NCI-H146 treated with DMSO at 0.1 percent for 48 hours (cell line): ENCODE measurements around the gene TPD52L2.
"Not testable (repeated sequence)": the region's sequence is repeated elsewhere in the genome, so short reads cannot be mapped to it uniquely, and the experiment has no call there.

Experiments used
- DNase-seq: peaks from one replicate; lab custom pipeline; 2025; ENCODE audit not compliant: unreplicated experiment; lab: John Stamatoyannopoulos, UW

Gene TPD52L2

DNA sequence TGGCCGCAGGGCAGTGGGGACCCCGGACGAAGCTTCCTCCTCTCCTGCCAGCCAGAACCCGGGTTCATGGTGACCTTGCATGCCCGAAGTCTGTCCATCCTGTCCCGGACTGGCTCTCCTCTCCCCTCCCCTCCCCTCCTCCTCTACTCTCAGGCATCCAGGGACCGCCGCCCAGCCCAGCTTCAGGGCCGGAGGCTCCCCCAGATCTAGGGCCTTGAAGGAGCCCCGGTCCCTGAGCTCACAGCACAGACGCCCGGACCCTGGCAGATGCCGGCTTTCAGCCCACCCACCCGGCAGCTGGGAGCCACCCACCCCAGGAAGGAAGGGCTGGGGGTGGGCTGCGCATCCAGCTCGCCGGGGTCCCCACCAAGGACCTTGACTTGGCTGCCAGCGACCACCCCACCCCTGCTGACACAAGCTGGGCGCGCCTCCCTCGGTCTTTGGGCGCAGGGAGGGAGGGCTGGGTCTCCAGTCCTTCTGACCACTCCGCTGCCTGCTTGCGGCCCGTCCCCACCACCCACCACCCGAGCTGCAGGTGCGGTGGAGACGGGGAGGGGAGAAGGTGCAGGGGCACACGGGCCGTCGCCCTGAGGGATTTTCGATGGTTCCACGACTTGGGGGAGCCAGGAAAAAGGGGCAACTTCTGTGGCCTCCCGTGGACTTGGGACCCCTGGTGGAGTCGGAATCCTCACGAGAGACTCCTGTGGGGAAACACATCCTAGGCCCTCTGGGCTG is 9.5 kb upstream of the TPD52L2 start:
- DNase-seq, result no peak

DNA sequence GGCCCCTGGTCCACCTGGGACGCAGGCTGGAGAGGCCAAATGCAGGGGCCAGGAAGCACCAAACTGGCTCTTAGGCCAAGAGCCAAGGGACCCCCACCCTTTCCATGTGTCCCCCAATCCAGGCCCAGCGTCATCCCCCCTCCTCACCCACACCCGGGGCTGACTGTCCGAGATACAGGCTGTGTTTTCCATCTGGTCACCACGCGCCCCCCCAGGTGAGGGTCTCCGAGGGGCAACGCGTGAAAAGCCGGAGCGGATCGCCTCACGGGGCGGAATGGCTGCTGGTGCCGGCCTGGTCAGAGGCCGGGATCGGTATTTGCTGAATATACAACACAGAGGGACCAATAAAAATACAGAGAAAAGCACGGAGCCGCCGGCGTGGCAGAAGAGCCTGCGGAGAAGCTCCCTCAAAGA is 9.0 kb upstream of the TPD52L2 start:
- no peak for DNase-seq

DNA sequence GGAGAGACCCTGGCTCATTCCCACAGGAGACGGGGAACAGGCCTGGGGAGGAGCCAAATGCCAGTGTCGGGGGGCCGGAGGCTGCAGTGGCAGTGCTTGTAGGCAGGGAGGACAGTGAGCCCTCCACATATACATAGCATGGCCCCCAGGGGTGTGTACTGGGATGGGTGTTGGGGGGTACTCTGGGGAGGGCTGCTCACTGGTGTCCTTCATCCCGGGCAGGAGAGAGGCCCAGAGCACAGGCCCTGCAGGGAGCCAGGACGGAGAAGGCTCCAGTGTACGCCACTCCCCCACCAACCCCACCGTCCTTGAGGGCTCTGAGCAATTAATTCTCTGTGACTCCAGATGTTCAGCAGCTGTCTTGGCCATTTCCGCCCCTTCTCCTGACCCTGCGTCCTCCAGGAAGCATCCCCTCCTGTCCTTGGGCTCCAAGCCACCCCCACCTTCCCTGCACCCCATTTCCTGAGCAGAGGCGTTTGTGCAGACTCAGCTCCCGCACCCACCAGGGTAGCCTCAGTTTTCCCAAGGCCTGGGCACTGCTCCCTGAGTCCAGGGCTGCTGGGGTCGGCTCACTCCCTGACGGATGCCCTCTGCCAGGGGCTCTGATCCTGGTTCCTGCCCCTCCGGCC is 7.2 kb upstream of the TPD52L2 start:
- DNase-seq, result no peak

DNA sequence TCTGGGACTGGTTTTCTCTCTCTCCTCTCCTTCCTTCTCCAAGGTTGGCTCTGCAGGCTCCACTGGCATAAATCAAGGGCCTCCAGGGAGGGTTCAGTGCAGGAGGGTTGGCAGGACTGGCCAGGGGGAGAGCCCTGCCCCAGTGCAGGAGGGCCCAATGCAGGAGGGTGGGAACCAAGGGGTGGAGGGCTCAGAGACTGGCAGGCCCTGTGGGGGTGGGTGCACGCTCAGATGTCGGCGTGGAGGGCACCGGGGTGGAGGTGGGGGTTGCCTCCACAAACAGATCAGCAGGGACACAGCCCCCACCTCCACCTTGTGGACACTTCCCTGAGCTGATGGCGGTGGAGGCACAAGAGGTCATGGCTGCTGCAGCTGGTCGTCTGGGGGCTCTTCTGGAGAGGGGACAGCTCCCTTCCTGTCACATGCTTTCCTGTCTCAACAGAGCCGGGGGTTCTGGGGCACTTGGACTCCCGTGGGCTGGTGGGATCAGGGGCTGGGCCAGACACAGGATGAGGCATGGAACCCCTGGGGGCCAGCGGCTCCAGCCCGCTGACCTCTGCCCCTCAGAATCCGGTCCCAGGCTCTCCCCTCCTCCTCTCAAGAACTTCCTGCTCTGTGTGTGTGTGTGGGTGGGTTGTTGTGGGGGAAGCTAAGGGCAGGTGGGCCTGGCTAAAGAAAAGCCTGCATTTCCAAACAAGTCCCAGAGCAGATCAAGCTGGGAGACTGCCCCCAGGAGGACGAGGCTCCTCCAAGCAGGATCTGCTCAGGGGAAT is 6.5 kb upstream of the TPD52L2 start:
- no peak for DNase-seq

DNA sequence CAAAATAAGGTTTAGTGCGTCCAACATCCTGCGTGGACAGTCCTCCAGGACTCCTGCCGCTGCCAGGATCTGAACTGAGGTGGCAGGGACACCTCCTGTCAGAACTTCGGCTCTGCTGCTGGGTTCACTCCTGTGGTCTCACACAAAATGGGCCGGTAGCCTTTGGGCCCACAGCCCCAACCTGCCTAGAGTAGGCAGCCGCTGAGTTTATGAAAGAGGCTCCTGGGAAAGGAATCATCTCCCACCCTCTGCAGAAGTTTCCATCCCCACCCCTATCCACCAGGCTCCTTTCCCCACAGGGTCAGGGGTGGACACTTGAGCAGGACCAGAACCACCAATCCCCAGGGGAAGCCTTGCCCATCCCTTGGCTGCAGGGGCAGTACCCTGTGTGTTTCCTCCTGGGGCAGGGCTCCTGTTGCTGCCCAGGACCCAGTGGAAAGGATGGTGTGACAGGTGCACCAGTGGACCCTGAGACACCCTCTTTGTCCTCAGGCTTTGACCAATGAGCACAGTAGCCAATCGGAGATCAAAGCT is 5.8 kb upstream of the TPD52L2 start:
- DNase-seq, result no peak

DNA sequence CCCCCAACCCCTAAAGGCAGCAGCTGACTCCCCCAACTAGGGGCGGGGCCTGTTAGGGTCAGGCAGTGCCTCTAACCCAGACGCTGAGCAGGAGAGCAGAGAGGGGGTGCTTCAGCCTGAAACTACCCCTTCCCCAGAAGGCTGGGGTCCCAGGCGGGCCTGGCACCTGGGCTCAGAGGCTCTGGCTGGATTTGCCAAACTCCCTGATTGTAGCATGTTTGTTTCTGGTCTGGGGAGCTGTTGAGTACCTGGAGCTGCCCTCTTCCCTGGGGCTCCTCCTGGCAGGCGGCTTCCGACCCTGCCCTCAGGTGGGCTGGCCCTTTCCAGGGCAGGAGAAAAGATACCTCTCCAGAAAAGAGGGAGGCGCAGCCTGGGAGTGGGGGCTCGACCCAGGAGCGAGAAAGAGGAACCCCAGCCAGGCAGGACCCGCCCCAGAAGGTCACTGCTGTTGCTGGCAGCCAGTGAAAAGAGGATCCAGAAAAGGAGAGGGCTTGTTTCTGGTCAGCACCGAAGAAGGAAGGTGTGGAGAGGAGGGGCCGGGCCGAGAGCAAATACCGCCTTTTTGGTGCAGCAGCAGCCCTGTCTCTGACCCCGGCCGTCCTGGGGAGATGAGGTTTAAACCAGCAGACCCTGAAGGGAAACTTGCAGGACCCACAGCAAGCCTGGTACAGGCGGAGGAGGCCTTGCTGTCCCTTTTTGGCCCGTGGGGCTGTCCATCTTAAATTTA is 4.6 kb upstream of the TPD52L2 start:
- no peak for DNase-seq

DNA sequence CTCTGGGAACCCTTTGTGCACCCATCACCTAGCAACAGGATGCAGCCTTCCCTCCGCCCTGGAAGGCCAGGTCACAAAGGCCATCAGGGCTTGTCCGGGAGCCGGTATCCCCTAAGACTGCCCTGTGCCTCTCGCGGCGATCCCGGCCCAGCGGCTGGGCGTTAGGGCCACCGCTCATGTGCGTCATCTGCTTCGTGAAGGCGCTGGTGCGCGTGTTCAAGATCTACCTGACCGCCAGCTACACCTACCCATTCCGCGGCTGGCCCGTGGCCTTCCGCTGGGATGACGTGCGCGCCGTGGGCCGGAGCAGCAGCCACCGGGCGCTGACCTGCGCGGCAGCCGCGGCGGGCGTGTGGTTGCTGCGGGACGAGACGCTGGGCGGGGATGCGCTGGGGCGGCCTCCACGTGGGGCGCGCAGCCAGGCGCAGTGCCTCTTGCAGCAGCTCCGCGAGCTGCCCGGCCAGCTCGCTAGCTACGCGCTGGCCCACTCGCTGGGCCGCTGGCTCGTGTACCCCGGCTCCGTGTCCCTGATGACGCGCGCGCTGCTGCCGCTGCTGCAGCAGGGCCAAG is 3.6 kb upstream of the TPD52L2 start, which contains the start of gene ABHD16B:
ABHD16B (plus strand) TSS at position 134 of the 570 bp plus-strand sequence; CDS start at position 177, 43 bp downstream.
- no peak for DNase-seq

DNA sequence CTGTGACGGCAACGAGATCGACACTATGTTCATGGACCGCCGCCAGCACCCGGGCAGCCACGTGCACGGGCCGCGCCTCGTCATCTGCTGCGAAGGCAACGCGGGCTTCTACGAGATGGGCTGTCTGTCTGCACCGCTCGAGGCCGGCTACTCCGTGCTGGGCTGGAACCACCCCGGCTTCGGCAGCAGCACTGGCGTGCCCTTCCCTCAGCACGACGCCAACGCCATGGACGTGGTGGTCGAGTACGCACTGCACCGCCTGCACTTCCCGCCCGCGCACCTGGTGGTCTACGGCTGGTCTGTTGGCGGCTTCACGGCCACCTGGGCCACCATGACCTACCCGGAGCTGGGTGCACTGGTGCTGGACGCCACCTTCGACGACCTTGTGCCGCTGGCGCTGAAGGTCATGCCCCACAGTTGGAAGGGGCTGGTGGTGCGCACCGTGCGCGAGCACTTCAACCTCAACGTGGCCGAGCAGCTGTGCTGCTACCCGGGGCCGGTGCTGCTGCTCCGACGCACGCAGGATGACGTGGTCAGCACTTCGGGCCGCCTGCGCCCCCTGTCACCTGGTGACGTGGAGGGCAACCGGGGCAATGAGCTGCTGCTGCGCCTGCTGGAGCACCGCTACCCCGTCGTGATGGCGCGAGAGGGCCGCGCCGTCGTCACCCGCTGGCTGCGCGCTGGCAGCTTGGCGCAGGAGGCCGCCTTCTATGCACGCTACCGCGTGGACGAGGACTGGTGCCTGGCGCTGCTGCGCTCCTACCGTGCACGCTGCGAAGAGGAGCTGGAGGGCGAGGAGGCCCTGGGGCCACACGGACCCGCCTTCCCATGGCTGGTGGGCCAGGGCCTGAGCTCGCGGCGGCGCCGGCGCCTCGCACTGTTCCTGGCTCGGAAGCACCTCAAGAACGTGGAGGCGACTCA is 2.8 kb upstream of the TPD52L2 start:
- DNase-seq, result no peak

DNA sequence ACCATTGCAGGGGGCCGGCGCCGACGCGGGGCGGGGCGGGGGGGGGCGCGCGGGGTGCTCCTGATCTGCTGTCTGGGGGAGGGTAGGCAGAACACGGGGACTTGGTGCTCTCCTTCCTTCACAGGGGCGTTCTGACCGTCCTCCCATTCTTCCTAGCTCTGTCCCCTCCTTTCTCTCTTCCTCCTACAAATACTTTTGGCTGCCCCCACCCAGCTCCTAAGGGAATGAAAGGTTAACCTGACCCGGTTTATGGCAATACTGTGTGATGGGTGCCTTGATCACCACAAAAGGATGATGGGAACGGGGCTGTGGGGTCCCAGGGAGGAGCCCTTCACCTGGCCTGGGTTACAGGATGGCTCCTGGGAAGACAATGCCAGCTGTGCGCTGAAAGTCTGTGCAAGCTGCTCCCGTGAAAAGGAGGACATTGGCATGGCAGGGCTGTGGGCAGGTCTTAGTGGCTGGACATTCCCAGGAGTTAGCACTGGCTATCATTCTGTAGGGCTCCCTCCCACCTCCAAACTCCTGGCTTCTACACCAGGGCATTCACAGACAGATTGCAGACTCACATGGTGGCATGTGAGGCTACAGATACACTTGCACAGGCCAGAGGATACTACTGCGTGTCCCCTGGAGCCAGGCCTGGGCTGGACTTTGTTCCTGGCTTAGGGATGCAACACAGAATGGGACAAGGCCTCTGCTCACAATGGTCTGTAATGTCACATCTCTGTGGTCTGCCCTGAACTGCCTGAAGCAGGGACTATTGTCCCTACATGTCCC is 1.9 kb upstream of the TPD52L2 start:
- DNase-seq, result no peak

DNA sequence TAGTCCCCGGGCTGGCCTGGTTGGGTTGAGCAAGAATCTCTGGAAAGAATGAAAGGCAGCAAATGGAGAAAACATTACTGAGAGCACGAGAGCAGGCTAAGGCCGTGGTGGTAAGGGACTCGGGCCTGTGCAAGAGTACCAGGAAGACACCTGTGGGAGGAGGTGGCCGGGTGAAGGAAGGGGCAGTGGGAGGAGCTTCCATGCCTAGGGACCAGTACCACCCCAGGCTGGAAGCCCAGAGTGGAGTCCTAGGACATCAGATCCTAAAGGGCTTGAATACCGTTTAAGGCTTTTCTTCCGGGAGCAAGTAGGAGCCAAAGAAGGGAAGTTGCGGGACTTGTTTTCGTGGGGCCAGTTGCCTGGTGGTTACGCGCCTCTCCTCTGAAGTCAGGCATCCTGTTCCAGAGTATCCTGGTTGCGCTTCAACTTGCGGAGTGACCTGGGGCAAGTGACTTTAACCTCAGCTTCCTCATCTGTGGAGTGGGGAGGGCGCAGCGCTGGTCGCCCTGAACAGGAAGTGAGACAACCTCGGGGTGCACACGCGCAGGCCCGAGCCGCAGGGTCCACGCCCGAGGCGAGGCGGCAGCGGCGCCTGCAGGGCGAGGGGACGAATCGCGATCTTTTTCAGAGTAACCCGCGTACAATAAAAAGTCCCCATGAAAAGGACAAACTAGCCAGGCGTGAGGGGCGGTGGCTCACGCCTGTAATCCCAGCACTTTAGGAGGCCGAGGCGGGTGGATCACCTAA is 1.1 kb upstream of the TPD52L2 start:
- peak; percentile 40 for DNase-seq

DNA sequence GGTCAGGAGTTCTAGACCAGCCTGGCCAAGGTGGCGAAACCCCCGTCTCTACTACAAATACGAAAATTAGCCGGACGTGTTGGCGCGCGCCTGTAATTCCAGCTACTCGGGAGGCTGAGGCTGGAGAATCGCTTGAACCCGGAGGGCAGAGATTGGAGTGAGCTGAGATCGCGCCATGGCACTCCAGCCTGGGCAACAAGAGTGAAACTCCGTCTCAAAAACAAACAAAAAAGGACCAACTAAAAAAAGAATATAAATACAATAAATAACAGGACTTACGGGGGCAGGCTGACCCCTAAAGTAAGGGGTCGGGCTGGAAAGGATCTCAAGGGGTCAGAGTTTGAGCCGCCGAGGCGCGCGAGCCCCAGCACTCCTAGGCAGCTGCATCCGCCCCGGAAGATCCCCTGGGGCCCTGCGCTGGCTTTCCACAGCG is 509 bp upstream of the TPD52L2 start:
- no peak for DNase-seq

DNA sequence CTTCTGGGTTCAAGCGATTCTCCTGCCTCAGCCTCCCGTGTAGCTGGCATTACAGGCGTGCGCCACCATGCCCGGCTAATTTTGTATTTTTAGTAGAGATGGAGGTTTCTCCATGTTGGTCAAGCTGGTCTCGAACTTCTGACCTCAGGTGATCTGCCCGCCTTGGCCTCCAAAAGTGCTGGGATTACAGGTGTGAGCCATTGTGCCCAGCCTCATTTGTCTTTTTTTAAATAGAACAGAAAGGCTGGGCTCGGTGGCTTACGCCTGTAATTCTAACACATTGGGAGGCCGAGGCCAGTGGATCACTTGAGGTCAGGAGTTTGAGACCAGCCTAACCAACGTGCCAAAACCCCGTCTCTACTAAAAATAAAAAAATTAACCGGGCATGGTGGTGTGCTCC is 2.0 kb downstream of the TPD52L2 start:
- DNase-seq, result not testable (repeated sequence)

DNA sequence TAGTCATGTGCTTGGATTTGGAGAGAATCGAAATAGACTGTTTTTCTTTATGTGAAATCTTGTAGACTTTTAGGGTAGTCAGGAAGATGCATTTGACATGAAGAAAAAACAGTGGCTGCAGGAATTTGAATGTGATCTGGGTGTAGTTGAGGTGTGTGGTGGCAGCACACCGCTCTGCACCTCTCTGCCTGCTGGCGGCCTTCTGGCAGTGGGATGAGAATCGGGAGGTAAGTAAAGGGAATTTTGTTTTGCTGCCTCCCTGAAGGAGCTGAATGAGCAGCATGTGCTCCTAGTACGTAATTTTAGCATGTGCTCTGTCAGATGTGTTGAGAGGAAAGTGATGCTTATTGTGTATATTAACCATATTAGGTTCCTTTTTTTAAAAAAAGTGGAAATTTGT is 3.2 kb downstream of the TPD52L2 start:
- no peak for DNase-seq

DNA sequence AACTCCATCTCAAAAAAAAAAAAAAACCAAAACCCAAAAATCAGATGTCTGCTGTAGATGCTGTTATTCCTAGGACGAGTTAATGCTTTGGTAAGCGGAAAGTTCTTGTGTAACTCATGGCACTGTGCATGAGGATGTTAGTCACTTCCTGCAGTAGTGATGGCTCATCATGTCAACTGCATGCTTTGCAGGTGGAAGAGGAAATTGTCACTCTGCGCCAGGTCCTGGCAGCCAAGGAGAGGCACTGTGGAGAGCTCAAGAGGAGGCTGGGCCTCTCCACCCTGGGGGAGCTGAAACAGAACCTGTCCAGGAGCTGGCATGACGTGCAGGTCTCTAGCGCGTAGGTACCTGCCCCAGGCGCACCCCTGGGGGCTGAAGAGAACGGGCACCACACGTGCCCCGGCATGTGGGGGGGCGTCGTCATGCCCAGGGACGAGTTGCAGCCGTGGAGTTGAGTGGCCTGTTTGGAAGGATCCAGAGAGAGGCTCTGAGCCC is 8.5 kb downstream of the TPD52L2 start:
- DNase-seq, result no peak

DNA sequence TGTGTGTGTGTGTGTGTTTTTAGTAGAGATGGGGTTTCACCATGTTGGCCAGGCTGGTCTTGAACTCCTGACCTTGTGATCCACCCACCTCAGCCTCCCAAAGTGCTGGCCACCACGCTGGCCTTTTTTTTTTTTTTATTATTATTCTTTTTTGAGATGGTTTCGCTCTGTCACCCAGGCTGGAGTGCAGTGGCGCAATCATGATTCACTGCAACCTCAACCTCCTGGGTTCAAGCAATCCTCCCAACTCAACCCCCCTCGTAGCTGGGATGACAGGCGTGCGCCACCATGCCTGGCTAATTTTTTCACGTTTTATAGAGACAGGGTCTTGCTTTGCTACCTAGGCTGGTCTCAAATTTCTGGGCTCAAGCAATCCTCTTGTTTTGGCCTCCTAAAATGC is 9.2 kb downstream of the TPD52L2 start:
- not testable (repeated sequence) for DNase-seq

DNA sequence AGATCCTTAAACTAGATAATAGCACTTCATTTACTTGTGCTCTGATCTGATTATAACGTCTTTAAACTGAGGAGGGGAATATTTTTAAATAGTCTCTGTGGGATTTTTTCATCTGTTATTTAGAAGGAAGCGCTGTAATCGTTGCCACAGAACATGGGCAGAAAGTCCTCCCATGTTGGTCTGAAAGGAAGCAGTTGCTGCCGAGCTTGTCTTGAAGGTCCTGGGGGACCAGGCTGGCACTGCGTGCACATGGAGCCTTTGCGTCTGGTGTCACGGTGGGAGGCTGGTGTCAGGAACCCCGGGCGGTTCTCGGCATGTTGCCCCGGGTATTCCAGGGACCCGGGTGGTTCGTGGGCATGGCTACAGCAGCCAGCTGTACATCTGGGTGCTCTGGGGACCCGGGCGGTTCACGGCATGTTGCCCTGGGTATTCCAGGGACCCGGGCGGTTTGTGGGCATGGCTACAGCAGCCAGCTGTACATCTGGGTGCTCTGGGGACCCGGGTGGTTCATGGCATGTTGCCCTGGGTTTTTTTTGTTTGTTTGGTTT is 11.5 kb downstream of the TPD52L2 start:
- no peak for DNase-seq

DNA sequence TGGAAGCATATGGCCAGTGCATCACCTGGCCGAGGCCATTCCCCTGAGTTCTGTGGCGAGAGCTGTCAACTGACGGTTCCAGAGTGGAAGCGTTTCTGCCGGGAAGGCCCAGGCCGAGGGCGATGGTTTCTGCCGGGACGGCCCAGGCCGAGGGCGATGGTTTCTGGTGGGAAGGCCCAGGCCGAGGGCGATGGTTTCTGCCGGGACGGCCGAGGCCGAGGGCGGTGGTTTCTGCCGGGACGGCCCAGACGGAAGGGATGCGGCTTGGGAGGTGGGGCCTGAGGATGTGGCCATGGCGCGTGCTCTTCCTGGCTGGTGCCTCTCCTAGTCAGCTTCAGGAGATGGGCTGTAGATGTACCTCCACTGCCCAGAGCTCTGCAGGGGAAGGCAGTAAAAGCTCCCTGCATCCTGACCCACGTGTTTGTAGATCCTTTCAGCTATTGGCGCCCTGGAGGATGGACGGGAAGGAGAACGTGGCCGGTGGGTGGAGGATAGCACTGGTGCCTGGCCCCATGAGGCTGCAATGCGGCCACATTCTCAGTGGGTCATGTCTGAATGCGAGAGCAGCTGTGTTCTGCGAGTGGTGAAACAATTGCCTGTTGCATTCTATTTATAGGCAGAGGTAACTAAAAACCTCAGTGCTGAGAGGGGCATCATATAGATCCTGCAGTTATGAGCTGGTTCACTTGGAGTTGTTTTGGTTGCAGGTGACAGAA is 12.8 kb downstream of the TPD52L2 start:
- no peak for DNase-seq
